A673 (cell line): ENCODE data around the gene RAD50.

Source experiments
- EZH2 ChIP-seq: fragments of 200-600 bp; sonication (generic); IDR thresholded peaks from 2 replicates; pipeline ENCODE4 v1.6.1; 2017; ENCODE audit warnings: borderline replicate concordance, low read depth, mild to moderate bottlenecking, mixed read lengths, antibody characterized with exemption, low read length; ENCODE audit not compliant: poor library complexity, severe bottlenecking
- TF ChIP-seq, protein P1 (sequence below): fragments of 300-800, 200-600 bp; sonication (generic); conservative IDR thresholded peaks from 2 replicates; pipeline ENCODE4 v1.5.1; 2017; ENCODE audit warnings: low read depth, mild to moderate bottlenecking, antibody characterized with exemption, low read length, moderate library complexity, mixed read lengths

DNA sequence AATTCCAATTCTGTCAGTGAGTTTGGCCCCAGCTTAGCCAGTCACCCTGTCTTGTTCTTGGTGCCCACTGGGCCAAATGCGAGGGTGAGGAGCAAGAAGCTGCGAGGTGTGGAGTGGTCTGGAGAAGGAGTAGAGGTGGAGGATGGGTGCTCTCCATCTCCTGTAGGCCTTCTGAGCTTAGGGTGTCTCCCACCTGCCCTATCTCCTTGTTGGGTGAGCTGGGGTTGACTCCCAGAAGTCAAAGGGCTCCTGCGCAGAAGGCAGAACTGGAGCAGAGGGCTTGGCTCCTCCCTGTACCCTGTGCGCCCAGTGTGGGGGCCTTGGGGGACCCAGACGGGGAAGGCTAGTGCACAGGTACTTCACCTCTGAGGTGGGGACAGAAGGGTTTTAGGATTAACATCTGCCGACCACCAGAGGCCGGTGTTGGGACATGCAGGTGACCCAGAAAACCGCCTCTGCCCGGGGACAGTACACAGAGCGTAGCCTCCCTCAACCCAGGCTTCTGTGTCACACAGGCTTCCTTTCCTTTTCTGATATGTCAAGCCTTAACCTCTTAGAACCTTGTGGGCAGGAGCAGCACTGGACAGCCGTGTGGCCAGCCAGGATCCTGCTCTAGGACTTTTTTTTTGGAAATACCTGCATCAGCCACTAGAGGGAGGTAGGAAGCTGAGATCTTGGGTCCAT lies 30.3 kb upstream of the RAD50 start:
- TF ChIP-seq, protein P1, sequence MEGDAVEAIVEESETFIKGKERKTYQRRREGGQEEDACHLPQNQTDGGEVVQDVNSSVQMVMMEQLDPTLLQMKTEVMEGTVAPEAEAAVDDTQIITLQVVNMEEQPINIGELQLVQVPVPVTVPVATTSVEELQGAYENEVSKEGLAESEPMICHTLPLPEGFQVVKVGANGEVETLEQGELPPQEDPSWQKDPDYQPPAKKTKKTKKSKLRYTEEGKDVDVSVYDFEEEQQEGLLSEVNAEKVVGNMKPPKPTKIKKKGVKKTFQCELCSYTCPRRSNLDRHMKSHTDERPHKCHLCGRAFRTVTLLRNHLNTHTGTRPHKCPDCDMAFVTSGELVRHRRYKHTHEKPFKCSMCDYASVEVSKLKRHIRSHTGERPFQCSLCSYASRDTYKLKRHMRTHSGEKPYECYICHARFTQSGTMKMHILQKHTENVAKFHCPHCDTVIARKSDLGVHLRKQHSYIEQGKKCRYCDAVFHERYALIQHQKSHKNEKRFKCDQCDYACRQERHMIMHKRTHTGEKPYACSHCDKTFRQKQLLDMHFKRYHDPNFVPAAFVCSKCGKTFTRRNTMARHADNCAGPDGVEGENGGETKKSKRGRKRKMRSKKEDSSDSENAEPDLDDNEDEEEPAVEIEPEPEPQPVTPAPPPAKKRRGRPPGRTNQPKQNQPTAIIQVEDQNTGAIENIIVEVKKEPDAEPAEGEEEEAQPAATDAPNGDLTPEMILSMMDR, result peak; percentile 90
- TF ChIP-seq EZH2, result no peak
